ENCODE data around the gene AVL9. TPM values are rescaled to one million over a fixed set of nuclear protein-coding genes. Genes with fewer than 3 reads are reported as not detected.

Gene AVL9
- total RNA-seq, 1 experiment from 2014 or later: 36.1 TPM

DNA sequence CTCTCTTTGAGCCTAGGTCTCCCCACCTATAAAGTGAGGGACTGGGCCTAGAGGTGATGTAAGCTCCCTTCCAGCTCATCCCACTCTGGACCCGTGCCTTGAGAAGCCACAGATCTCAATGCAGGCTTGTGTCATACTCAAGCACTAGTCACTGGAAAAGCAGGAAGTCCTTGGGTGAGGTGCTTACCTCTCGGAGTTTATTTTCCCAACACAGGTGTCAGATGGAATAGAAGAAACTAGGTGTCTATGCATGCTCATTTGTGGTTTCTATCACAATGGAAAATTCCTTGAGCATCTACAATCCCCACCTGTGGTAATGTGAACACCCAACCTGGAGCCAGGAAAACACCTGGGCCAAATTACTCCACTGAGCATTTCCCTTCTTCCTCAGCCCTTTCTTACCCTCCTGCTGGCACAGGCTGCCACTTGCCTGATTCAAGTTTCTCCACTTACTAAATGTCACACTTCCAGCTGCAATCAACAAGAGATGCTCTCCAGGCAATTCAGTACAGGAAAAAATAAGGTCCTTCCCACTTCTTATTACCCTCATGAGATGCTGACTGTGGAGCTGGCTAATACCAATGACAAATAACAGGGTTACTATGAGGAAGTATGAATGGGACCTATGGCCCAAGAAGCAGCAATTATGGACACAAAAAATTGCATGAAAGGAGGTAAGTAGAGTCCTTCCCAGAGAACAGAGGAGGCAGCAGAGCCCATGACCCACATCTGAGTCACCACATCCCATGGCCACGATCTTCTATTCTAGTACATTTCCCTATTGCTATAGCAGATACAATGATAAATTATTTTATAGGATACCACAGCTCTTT, 18.3 kb upstream of the AVL9 start:
- CTCF ChIA-PET: no interaction called here
- BruUV-seq (replicated peaks): no TSS peak
- no peaks in the 10 kb centered on the region for H3K36me3 ChIP-seq (ENCODE audit: insufficient read depth, low read length, poor library complexity, severe bottlenecking)
- no peaks in the 10 kb centered on the region for H3K4me1 ChIP-seq (ENCODE audit: insufficient read depth, low read length, poor library complexity, severe bottlenecking)
- no peaks in the 10 kb centered on the region for H3K9me3 ChIP-seq (ENCODE audit: low read depth, low read length, poor library complexity, severe bottlenecking)
- intact Hi-C loops (cut with micrococcal nuclease; ENCODE audit: unreplicated experiment): no loop called here
- H3K4me3 ChIP-seq (ENCODE audit: low read depth, low read length, poor library complexity, severe bottlenecking): no peak overlapping the region
- H3K27me3 ChIP-seq (replicated peaks; ENCODE audit: insufficient read depth, low read depth, low read length, poor library complexity): peaks cover 12% of the 10 kb centered on the region
- no peak for TF ChIP-seq EZH2 (IDR thresholded peaks at IDR 0.05; ENCODE audit: borderline replicate concordance, low read depth, low read length, poor library complexity, severe bottlenecking)
- TF ChIP-seq, protein P1, sequence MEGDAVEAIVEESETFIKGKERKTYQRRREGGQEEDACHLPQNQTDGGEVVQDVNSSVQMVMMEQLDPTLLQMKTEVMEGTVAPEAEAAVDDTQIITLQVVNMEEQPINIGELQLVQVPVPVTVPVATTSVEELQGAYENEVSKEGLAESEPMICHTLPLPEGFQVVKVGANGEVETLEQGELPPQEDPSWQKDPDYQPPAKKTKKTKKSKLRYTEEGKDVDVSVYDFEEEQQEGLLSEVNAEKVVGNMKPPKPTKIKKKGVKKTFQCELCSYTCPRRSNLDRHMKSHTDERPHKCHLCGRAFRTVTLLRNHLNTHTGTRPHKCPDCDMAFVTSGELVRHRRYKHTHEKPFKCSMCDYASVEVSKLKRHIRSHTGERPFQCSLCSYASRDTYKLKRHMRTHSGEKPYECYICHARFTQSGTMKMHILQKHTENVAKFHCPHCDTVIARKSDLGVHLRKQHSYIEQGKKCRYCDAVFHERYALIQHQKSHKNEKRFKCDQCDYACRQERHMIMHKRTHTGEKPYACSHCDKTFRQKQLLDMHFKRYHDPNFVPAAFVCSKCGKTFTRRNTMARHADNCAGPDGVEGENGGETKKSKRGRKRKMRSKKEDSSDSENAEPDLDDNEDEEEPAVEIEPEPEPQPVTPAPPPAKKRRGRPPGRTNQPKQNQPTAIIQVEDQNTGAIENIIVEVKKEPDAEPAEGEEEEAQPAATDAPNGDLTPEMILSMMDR (conservative IDR thresholded peaks at IDR 0.05; ENCODE audit: low read depth, low read length): no peak
- H3K27ac ChIP-seq (ENCODE audit: low read depth, low read length, poor library complexity, severe bottlenecking): no peak overlapping the region
- POLR2A ChIA-PET (ENCODE audit: low non-redundant PET): no interaction called here
- DNase-seq (ENCODE audit: low spot score): no peak

DNA sequence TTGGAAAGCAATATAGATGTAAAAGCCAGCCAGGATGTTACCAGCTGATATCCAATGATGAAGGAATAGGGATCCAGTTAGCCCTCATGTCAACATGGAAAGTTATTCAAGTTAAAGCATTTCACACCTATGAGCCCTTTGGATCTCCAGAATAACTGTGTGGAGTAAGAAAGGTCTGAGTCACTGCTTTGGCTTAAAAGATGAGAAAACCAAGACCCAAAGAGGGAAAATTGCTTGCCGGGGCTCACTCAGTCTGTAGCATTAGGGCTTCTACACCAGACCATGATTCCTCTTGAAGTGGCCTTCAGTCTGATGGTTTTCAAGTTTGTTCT, 17.7 kb upstream of the AVL9 start:
- ChIA-PET CTCF (no interaction called here), POLR2A (ENCODE audit: low non-redundant PET) (no interaction called here)
- Histone ChIP-seq H3K4me1 (ENCODE audit: insufficient read depth, low read length, poor library complexity, severe bottlenecking) (no peaks in the 10 kb centered on the region), H3K4me3 (ENCODE audit: low read depth, low read length, poor library complexity, severe bottlenecking) (no peak overlapping the region), H3K9me3 (ENCODE audit: low read depth, low read length, poor library complexity, severe bottlenecking) (no peaks in the 10 kb centered on the region), H3K27ac (ENCODE audit: low read depth, low read length, poor library complexity, severe bottlenecking) (no peak overlapping the region), H3K27me3 (replicated peaks; ENCODE audit: insufficient read depth, low read depth, low read length, poor library complexity) (peaks cover 12% of the 10 kb centered on the region), H3K36me3 (ENCODE audit: insufficient read depth, low read length, poor library complexity, severe bottlenecking) (no peaks in the 10 kb centered on the region)
- TF ChIP-seq, protein P1 (conservative IDR thresholded peaks at IDR 0.05; ENCODE audit: low read depth, low read length): no peak
- no peak for TF ChIP-seq EZH2 (IDR thresholded peaks at IDR 0.05; ENCODE audit: borderline replicate concordance, low read depth, low read length, poor library complexity, severe bottlenecking)
- no peak for DNase-seq (ENCODE audit: low spot score)
- no TSS peak for BruUV-seq (replicated peaks)
- intact Hi-C loops (cut with micrococcal nuclease; ENCODE audit: unreplicated experiment): no loop called here

DNA sequence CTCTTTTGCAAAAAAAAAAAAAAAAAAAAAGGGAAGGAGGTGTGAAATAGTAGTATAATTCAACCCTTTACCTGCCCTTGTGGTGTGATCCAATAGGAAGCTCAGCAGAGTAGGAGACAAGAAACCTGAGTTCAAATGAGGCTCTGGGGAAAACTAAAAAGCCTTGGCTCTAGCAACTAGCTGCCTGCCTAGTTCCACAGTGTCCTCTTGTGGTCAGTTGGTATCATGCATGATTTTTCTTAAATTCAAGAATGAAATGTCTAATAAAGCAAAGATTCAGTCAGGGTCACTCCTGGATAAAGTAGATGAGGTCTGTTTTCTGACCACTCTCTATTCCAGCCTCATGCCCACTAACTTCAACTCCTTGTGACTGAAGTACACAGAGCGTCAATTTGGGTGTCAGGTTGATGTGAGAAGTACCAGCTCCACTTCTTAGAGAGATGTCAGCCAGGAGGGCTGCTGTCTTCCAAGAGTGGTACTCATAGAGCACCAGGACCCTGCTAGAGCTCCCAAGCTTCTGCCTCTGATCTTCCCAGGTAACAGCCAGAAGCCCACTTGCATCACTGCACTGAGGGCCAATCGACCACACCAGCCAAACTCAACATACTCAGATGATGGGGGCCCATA, 15.6 kb upstream of the AVL9 start:
- intact Hi-C loops (cut with micrococcal nuclease; ENCODE audit: unreplicated experiment): loop anchor here (1.0 to 2.0 kb wide), 4 partner anchors 23 to 734 kb away; no protein-coding TSS in a partner anchor
- DNase-seq (ENCODE audit: low spot score): peak; percentile 75
- no peak overlapping the region for H3K4me3 ChIP-seq (ENCODE audit: low read depth, low read length, poor library complexity, severe bottlenecking)
- H3K4me1 ChIP-seq (ENCODE audit: insufficient read depth, low read length, poor library complexity, severe bottlenecking): no peaks in the 10 kb centered on the region
- no peak for TF ChIP-seq EZH2 (IDR thresholded peaks at IDR 0.05; ENCODE audit: borderline replicate concordance, low read depth, low read length, poor library complexity, severe bottlenecking)
- TF ChIP-seq, protein P1 (conservative IDR thresholded peaks at IDR 0.05; ENCODE audit: low read depth, low read length): peak; percentile 86
- BruUV-seq (replicated peaks): no TSS peak
- ChIA-PET CTCF (interaction anchor here (0.6 to 1.4 kb wide), 3 partner anchors 12 to 739 kb away, joined by 3 to 15 read pairs (median 4); no protein-coding TSS in a partner anchor), POLR2A (ENCODE audit: low non-redundant PET) (no interaction called here)
- no peaks in the 10 kb centered on the region for H3K9me3 ChIP-seq (ENCODE audit: low read depth, low read length, poor library complexity, severe bottlenecking)
- no peaks in the 10 kb centered on the region for H3K36me3 ChIP-seq (ENCODE audit: insufficient read depth, low read length, poor library complexity, severe bottlenecking)
- H3K27ac ChIP-seq (ENCODE audit: low read depth, low read length, poor library complexity, severe bottlenecking): no peak overlapping the region
- peaks cover 9% of the 10 kb centered on the region for H3K27me3 ChIP-seq (replicated peaks; ENCODE audit: insufficient read depth, low read depth, low read length, poor library complexity)
